LNCaP clone FGC (cell line): ENCODE data around the gene COPG2.
"Not testable (repeated sequence)": the region's sequence is repeated elsewhere in the genome, so short reads cannot be mapped to it uniquely, and the experiment has no call there.

ENCODE experiments used
- DNase-seq: peaks from one replicate; pipeline ENCODE4 v3.0.0-alpha.2; 2011; ENCODE audit warnings: low read depth
- H3K4me3 ChIP-seq: 2 replicates; pipeline ENCODE4 v1.5.1; 2011; ENCODE audit warnings: mild to moderate bottlenecking, low read depth, low read length, control low read depth
- CTCF ChIP-seq: IDR thresholded peaks from 2 replicates; pipeline ENCODE4 v1.5.1; 2012; ENCODE audit warnings: mild to moderate bottlenecking; ENCODE audit not compliant: control insufficient read depth, insufficient read depth; ENCODE audit errors: extremely low read depth

COPG2 gene

DNA sequence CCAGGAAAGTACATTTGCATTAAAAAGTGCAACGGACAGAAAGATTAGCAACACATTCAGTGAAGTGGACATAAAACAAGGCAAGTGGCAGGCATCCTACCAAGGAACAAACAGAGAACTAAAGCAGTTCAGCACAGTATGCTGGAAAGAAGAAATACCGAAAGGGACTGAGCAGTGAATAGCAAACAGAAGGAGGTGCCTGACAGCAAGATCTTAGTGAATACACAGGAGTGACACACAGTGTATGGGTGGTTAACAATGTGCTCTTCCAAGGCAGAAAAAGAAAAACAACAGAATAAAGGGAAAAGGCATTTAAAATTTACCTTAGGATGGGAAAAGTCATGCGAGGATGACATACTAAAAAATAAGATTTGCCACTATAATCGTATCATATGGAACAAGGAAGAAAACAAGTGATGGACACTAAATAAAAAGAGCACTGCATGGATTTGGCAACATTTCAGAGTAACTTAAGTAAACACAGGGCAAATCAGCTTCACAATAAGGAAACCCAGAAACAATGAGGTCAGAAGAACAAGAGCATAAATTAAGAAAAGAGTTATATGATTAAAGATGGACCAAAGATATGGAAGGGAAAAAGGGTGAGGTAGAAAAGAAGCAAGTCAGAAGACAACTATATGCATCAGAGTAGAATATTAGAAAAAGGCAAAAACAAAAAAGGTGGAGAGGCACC is 147.1 kb downstream of the COPG2 start:
- TF ChIP-seq CTCF, result no peak
- H3K4me3 ChIP-seq, result no peak overlapping the region
- DNase-seq, result peak; percentile 39

DNA sequence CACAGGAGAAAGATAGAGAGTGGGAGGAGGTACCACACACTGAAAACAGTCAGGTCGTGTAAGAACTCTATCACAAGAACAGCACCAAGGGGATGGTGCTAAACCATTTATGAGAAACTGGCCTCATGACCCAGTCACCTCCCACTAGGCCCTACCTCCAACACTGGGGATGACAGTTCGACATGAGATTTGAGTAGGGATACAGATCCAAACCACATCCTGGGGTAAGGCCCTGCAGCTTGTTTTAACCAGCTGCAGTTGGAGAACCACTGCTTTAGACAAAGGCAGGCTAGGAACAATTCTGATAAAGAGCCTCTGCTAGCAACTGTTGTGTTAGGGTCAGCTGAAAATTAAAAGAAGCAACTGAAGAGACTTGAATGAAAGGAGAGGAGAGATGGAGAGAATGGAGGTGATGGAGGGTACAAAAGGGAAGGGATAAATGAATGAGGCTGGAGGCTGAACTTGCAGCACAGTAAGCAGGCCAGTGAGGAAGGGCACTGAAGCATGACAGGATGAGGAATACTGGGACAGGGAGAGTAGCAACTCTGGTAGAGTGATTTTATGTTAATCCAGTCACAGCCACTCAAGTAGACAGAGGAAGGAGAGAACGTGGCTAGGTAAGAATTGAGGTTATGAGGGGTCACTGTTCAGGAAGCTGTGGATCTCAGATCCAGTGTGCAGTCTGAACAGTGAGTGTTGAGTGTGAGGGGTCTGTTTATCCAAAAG is 153.1 kb downstream of the COPG2 start:
- DNase-seq, result no peak
- H3K4me3 ChIP-seq, result no peak overlapping the region
- no peak for TF ChIP-seq CTCF

GRCh38 chr7:130513447-130513846 is 155.1 kb downstream of the COPG2 start:
- DNase-seq, result no peak
- no peak overlapping the region for H3K4me3 ChIP-seq
- TF ChIP-seq CTCF, result no peak

DNA sequence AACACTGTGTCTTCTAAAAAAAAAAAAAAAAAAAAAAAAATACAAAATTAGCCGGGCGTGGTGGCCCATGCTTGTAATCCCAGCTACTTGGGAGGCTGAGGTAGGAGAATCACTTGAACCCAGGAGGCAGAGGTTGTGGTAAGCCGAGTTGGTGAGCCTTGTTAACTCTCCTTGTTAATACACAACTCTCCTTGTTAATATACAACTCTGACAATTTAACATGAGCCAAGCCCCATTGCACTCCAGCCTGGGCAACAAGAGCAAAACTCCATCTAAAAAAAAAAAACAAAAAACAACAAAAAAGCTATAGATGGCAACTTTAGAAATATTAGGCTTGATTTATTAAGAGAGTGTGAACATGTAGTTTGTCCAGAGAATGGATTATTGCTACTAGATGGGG is 156.5 kb downstream of the COPG2 start:
- H3K4me3 ChIP-seq, DNase-seq: not testable (repeated sequence)

DNA sequence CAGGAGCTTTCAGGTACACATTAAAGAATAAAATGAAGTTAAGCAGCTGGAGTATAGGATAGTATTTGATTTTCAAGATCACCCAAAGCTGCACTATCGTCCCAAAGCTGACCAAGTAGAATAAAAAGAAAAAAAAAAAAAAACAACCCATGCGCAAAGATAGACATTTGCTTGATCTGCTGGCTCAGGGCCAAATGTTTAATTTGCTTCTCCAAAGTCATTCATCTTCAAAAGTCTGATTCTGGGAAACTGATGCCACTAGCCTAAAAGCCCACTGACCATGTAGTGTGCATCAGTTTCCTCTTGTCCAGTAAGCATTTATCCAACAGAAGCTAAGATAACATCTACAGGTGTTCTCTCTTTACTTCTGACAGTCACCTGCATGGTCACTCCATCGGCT is 162.2 kb downstream of the COPG2 start:
- TF ChIP-seq CTCF, result no peak
- no peak overlapping the region for H3K4me3 ChIP-seq
- DNase-seq, result no peak

- no peak for DNase-seq
- H3K4me3 ChIP-seq, result no peak overlapping the region
- no peak for TF ChIP-seq CTCF
Measured at GRCh38 chr7:130505753-130506152, 162.8 kb downstream of the COPG2 start.

GRCh38 chr7:130500910-130501309 is 167.6 kb downstream of the COPG2 start:
- TF ChIP-seq CTCF, result no peak
- H3K4me3 ChIP-seq, result no peak overlapping the region
- no peak for DNase-seq
